Activated T-cell treated with anti-CD3 and anti-CD28 coated beads, Interleukin-2, amount 50 U/mL, for 72 hours (primary cell): Measurements from ENCODE around the gene FBF1. TPM values are rescaled to one million over a fixed set of nuclear protein-coding genes. Genes with fewer than 3 reads are reported as not detected.
"Not testable (repeated sequence)": the region's sequence is repeated elsewhere in the genome, so short reads cannot be mapped to it uniquely, and the experiment has no call there.

Experiments used
- ATAC-seq, 2 donors: fragments of 150-1000 bp; cut with Tn5 transposase; replicated peaks in 1 of 2; 2 replicates each; pipeline ENCODE4 v1.10.0; 2021; ENCODE audit warnings: moderate library complexity in 2 of 2, mild to moderate bottlenecking in 1 of 2
- DNase-seq, 2 donors: peaks; one replicate each; pipeline ENCODE4 v3.0.0; 2021 to 2022; ENCODE audit warnings: mixed read lengths in 1 of 2
- H3K27ac Mint-ChIP-seq: one replicate; pipeline ENCODE4 v1.8.0; 2022; ENCODE audit warnings: mild to moderate bottlenecking, moderate library complexity, mixed read lengths
- H3K27me3 Mint-ChIP-seq: one replicate; pipeline ENCODE4 v1.8.0; 2022; ENCODE audit warnings: low read depth, mixed read lengths
- H3K36me3 Mint-ChIP-seq, 2 donors: one replicate each; pipeline ENCODE4 v1.8.0; 2022; ENCODE audit warnings: mixed read lengths in 2 of 2, mild to moderate bottlenecking in 1 of 2; ENCODE audit not compliant: insufficient read depth in 2 of 2
- H3K4me1 Mint-ChIP-seq: one replicate; pipeline ENCODE4 v1.8.0; 2022; ENCODE audit warnings: low read depth, mixed read lengths
- H3K4me3 Mint-ChIP-seq, 2 donors: one replicate each; pipeline ENCODE4 v1.8.0; 2022; ENCODE audit warnings: mild to moderate bottlenecking in 2 of 2, mixed read lengths in 2 of 2, moderate library complexity in 2 of 2
- H3K9me3 Mint-ChIP-seq, 2 donors: one replicate each; pipeline ENCODE4 v1.8.0; 2022; ENCODE audit warnings: mixed read lengths in 2 of 2
- total RNA-seq, 2 donors: library from RNA; stranded (reverse); gene quantifications; one replicate each; pipeline ENCODE4 v1.2.3, GENCODE V29; 2022

FBF1 gene
- total RNA-seq, 2 donors from 2014 or later = 19.9 to 26.7 TPM

- H3K9me3 Mint-ChIP-seq, H3K27me3 Mint-ChIP-seq, H3K4me3 Mint-ChIP-seq, DNase-seq, H3K27ac Mint-ChIP-seq, ATAC-seq, H3K36me3 Mint-ChIP-seq: not testable (repeated sequence)
- H3K4me1 Mint-ChIP-seq = peaks cover 33% of the 10 kb centered on the region
Measured at GRCh38 chr17:75868730-75869281, 72.0 kb downstream of the FBF1 start.

- DNase-seq, H3K36me3 Mint-ChIP-seq, ATAC-seq, H3K27me3 Mint-ChIP-seq, H3K9me3 Mint-ChIP-seq: not testable (repeated sequence)
- Mint-ChIP-seq H3K4me3 (peak overlapping the region in 1 of 2 donors; percentile 65), H3K27ac (peak overlapping the region; percentile 51), H3K4me1 (peaks cover 21% of the 10 kb centered on the region)
Measured at GRCh38 chr17:75865404-75866188, 75.2 kb downstream of the FBF1 start.

- DNase-seq, H3K27me3 Mint-ChIP-seq, H3K36me3 Mint-ChIP-seq, H3K9me3 Mint-ChIP-seq: not testable (repeated sequence)
- peaks cover 21% of the 10 kb centered on the region for H3K4me1 Mint-ChIP-seq
- peak overlapping the region; percentile 56 for H3K27ac Mint-ChIP-seq
- peak; percentile 68 to 71 for ATAC-seq
- peak overlapping the region; percentile 65 to 72 for H3K4me3 Mint-ChIP-seq
Measured at GRCh38 chr17:75864887-75865286, 76.0 kb downstream of the FBF1 start.

- Mint-ChIP-seq H3K4me1 (peaks cover 22% of the 10 kb centered on the region), H3K36me3 (no peaks in the 10 kb centered on the region), H3K9me3 (no peaks in the 10 kb centered on the region), H3K27ac (peak overlapping the region; percentile 58), H3K4me3 (peak overlapping the region; percentile 65 to 72), H3K27me3 (no peaks in the 10 kb centered on the region)
- DNase-seq (peak; percentile 53 to 54), ATAC-seq (peak; percentile 81 to 82)
Measured at GRCh38 chr17:75864448-75864871, 76.4 kb downstream of the FBF1 start.

GRCh38 chr17:75861927-75862317 is 78.9 kb downstream of the FBF1 start:
- H3K27ac Mint-ChIP-seq = no peak overlapping the region
- no peaks in the 10 kb centered on the region for H3K27me3 Mint-ChIP-seq
- H3K4me1 Mint-ChIP-seq = peaks cover 39% of the 10 kb centered on the region
- no peak overlapping the region for H3K4me3 Mint-ChIP-seq
- no peak for ATAC-seq
- no peaks in the 10 kb centered on the region for H3K9me3 Mint-ChIP-seq
- no peaks in the 10 kb centered on the region for H3K36me3 Mint-ChIP-seq
- DNase-seq = no peak

Other genes with a start within 250 kb of the FBF1 start
- 1 to 10 TPM; 2.7 to 3.5 TPM for gene ITGB4, start 219.6 kb downstream of the FBF1 start, total RNA-seq
- gene GALK1, start 175.8 kb downstream of the FBF1 start, total RNA-seq = 10 to 100 TPM; 41.9 to 51.2 TPM
- 10 to 100 TPM; 20.7 to 22.6 TPM for gene UNK, start 156.2 kb downstream of the FBF1 start, total RNA-seq
- 10 to 100 TPM; 89.0 to 97.6 TPM for gene UNC13D, start 96.6 kb downstream of the FBF1 start, total RNA-seq
- gene WBP2, start 85.7 kb downstream of the FBF1 start, total RNA-seq = 100 to 1,000 TPM in 1 of 2 donors, 10 to 100 TPM in 1; 90.2 to 109 TPM
- gene TRIM47, start 62.5 kb downstream of the FBF1 start, total RNA-seq = 10 to 100 TPM; 16.5 to 24.1 TPM
- gene TRIM65, start 44.1 kb downstream of the FBF1 start, total RNA-seq = 10 to 100 TPM; 24.0 to 30.7 TPM
- gene MRPL38, start 36.2 kb downstream of the FBF1 start, total RNA-seq = 100 to 1,000 TPM; 101 to 117 TPM
- 10 to 100 TPM; 28.2 to 28.6 TPM for gene ACOX1, start 38.1 kb upstream of the FBF1 start, total RNA-seq
- gene TEN1, start 38.2 kb upstream of the FBF1 start, total RNA-seq = 10 to 100 TPM; 18.2 to 21.8 TPM
- gene CDK3, start 59.8 kb upstream of the FBF1 start, total RNA-seq = 1 to 10 TPM; 8.7 to 9.1 TPM
- under 1 TPM; 0.09 to 0.19 TPM for gene EVPL, start 86.3 kb upstream of the FBF1 start, total RNA-seq
- gene SRP68, start 131.5 kb upstream of the FBF1 start, total RNA-seq = 100 to 1,000 TPM; 138 to 144 TPM
- gene GALR2, start 133.7 kb upstream of the FBF1 start, total RNA-seq = 10 to 100 TPM in 1 of 2 donors, 1 to 10 TPM in 1; 9.5 to 10.6 TPM
- 10 to 100 TPM in 1 of 2 donors, 1 to 10 TPM in 1; 9.1 to 10.3 TPM for gene ZACN, start 138.1 kb upstream of the FBF1 start, total RNA-seq
- gene EXOC7, start 162.7 kb upstream of the FBF1 start, total RNA-seq = 10 to 100 TPM; 66.7 to 77.8 TPM
- 1 to 10 TPM; 1.4 to 1.5 TPM for gene FOXJ1, start 200.2 kb upstream of the FBF1 start, total RNA-seq